Endodermal cell (in vitro differentiated cells): ENCODE data around the gene SOCS6. TPM values are rescaled to one million over a fixed set of nuclear protein-coding genes. Genes with fewer than 3 reads are reported as not detected.

Source experiments
- DNase-seq: peaks from one replicate; pipeline ENCODE4 v3.0.0-alpha.2; 2017
- H3K27ac ChIP-seq: 2 replicates; pipeline ENCODE4 v1.5.1; 2013; ENCODE audit warnings: mild to moderate bottlenecking, low read depth, low read length, moderate library complexity
- H3K27me3 ChIP-seq: 2 replicates; pipeline ENCODE4 v1.6.1; 2013; ENCODE audit warnings: mild to moderate bottlenecking, low read length, moderate library complexity; ENCODE audit not compliant: insufficient read depth, control insufficient read depth, poor library complexity, severe bottlenecking
- H3K36me3 ChIP-seq: 2 replicates; pipeline ENCODE4 v1.7.0; 2013; ENCODE audit warnings: mild to moderate bottlenecking, low read length, moderate library complexity; ENCODE audit not compliant: control insufficient read depth, insufficient read depth
- H3K4me1 ChIP-seq: one replicate; pipeline ENCODE4 v1.7.0; 2013; ENCODE audit warnings: low read length; ENCODE audit not compliant: control insufficient read depth, insufficient read depth
- H3K4me3 ChIP-seq: 2 replicates; pipeline ENCODE4 v1.5.1; 2013; ENCODE audit warnings: mild to moderate bottlenecking, low read length, moderate library complexity
- H3K9ac ChIP-seq: 2 replicates; pipeline ENCODE4 v1.6.1; 2013; ENCODE audit warnings: mild to moderate bottlenecking, low read length, moderate library complexity; ENCODE audit not compliant: poor library complexity, severe bottlenecking; ENCODE audit errors: extremely low read depth
- H3K9me3 ChIP-seq: 2 replicates; pipeline ENCODE4 v1.6.1; 2013; ENCODE audit warnings: mild to moderate bottlenecking, low read length, moderate library complexity; ENCODE audit not compliant: control insufficient read depth
- H3K27ac Mint-ChIP-seq: 2 replicates; pipeline ENCODE4 v1.8.0; 2020; ENCODE audit warnings: mixed read lengths
- H3K27me3 Mint-ChIP-seq: 2 replicates; pipeline ENCODE4 v1.8.0; 2021; ENCODE audit warnings: mild to moderate bottlenecking, mixed read lengths; ENCODE audit not compliant: insufficient read depth
- H3K36me3 Mint-ChIP-seq: 2 replicates; pipeline ENCODE4 v1.8.0; 2020; ENCODE audit warnings: low read depth, mixed read lengths
- H3K4me1 Mint-ChIP-seq: 2 replicates; pipeline ENCODE4 v1.8.0; 2020; ENCODE audit warnings: mixed read lengths
- H3K4me3 Mint-ChIP-seq: 2 replicates; pipeline ENCODE4 v1.8.0; 2020; ENCODE audit warnings: mild to moderate bottlenecking, moderate library complexity, mixed read lengths
- H3K9me3 Mint-ChIP-seq: 2 replicates; pipeline ENCODE4 v1.8.0; 2020; ENCODE audit warnings: mild to moderate bottlenecking, mixed read lengths
- WGBS, 2 experiments: methylation state at CpG; one replicate each; pipeline versions ENCODE4 v1.1.5 to v1.1.7; 2013; ENCODE audit warnings: missing lambda C conversion rate in 2 of 2, mixed read lengths in 1 of 2; ENCODE audit not compliant: insufficient coverage in 1 of 2, insufficient read length in 1 of 2; 5-methylcytosine and 5-hydroxymethylcytosine counted together
- total RNA-seq, 2 donors: library from RNA; stranded (reverse); fragmentation: NEBNext Ultra II Directional in 1 of 2; extraction: Animal tissue kit (Norgen Biotek cat#: 25700) in 1 of 2; gene quantifications; 2 replicates in 1 of 2; 3 replicates in 1 of 2; pipeline ENCODE4 v1.2.1, GENCODE V29; 2021
- TF ChIP-seq, protein P1 (sequence below): fragments of 200-600 bp; sonication (generic); conservative IDR thresholded peaks from 2 replicates; pipeline ENCODE4 v1.5.0; 2021; ENCODE audit warnings: antibody characterized with exemption, mild to moderate bottlenecking

Gene SOCS6
- total RNA-seq, 2 donors from 2014 or later: 28.2 to 30.0 TPM

DNA sequence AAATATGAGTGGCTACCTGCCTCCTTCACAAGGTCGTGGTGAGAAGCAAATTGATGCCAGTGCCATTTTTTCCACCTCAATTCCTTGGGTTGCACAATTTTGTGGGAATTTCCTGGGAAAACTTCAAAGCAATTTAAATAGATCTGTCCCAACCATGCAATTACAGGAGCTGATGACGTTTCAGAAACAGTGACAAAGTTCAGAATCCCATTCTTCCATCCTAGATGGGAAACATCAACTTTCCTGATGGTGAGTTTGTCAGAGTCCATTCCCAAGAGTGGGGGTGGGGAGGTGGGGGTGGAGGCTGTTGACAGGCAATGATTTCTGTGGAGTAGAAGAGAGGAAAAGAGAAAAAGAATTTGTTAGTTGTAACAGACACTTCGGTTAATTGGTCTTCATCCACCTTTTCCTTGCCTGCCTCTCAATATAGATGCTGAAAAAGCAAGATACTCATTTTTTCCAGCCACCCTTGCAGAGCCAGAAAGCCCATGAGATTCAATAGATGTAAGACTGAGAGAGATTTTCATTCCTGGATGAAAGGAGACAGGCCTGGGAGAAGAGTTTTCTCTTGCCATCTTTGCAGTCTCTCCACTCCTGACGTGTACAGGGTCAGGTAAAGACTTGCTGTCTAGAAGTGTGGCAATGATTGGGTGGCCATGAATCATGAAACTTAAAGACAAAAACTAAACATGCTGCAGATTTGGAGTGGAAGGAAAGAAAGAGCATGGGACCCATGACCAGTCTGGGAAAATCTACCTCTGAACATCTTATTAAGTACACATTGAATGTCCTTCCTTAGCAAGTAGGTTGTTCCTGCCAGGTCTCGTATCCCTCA, 47.3 kb downstream of the SOCS6 start:
- TF ChIP-seq, protein P1, sequence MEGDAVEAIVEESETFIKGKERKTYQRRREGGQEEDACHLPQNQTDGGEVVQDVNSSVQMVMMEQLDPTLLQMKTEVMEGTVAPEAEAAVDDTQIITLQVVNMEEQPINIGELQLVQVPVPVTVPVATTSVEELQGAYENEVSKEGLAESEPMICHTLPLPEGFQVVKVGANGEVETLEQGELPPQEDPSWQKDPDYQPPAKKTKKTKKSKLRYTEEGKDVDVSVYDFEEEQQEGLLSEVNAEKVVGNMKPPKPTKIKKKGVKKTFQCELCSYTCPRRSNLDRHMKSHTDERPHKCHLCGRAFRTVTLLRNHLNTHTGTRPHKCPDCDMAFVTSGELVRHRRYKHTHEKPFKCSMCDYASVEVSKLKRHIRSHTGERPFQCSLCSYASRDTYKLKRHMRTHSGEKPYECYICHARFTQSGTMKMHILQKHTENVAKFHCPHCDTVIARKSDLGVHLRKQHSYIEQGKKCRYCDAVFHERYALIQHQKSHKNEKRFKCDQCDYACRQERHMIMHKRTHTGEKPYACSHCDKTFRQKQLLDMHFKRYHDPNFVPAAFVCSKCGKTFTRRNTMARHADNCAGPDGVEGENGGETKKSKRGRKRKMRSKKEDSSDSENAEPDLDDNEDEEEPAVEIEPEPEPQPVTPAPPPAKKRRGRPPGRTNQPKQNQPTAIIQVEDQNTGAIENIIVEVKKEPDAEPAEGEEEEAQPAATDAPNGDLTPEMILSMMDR: no peak
- H3K9me3 Mint-ChIP-seq: peaks cover 33% of the 10 kb centered on the region
- H3K4me3 Mint-ChIP-seq: no peak overlapping the region
- no peak for DNase-seq
- no peak overlapping the region for H3K27ac Mint-ChIP-seq
- peaks cover 42% of the 10 kb centered on the region for H3K36me3 Mint-ChIP-seq
- Histone ChIP-seq H3K27ac (no peak overlapping the region), H3K9ac (no peak overlapping the region), H3K4me3 (no peak overlapping the region), H3K27me3 (peaks cover 10% of the 10 kb centered on the region), H3K36me3 (peaks cover 28% of the 10 kb centered on the region), H3K4me1 (no peaks in the 10 kb centered on the region), H3K9me3 (peaks cover 55% of the 10 kb centered on the region)
- WGBS, 2 experiments: 90 to 91% methylated on average over 3 to 5 of the region's 5 CpGs
- peaks cover 46% of the 10 kb centered on the region for H3K27me3 Mint-ChIP-seq
- H3K4me1 Mint-ChIP-seq: peaks cover 11% of the 10 kb centered on the region

DNA sequence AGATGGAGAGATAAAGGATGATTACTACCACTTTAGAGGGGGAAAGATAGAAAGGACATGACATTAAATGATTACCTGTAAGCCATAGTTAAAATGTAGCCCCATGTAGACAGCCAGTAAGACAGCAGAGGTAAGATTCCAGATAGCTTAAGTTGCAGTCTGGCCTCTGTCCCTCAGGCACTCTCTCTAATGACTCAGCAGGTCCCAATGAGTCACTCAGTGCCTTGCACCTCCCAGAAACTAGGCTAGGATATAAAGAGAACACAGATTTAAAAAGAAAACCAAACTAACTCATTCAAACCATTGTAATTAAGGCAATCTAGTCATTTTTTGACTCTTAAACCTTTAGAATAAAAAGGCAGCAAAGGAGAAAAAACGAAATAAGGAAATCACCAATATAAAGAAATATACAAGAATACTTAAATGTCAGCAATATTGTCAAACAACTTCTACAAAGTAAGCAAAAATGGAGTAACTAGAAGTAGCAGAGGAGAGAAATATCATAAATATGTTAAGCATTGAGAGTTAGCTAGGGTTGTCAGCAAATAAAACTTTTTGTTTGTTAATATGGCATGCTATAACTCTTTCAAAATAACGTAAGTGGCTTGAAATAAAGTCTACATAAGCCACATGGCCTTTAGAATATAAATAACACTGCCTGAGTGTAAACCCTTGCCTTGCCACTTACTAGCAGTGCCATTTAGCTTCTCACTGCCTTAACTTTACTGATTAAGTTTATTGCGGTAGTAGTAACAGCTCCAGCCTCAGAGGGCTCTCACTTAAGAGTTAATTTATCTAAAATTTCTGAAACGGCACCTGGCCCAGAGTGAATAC, 48.5 kb downstream of the SOCS6 start:
- peaks cover 17% of the 10 kb centered on the region for H3K27me3 ChIP-seq
- no peak overlapping the region for H3K27ac ChIP-seq
- H3K36me3 ChIP-seq: peaks cover 34% of the 10 kb centered on the region
- Mint-ChIP-seq H3K36me3 (peaks cover 42% of the 10 kb centered on the region), H3K27ac (peak overlapping the region; percentile 92), H3K9me3 (peaks cover 33% of the 10 kb centered on the region), H3K4me3 (no peak overlapping the region), H3K4me1 (peaks cover 11% of the 10 kb centered on the region), H3K27me3 (peaks cover 54% of the 10 kb centered on the region)
- no peaks in the 10 kb centered on the region for H3K4me1 ChIP-seq
- no peak overlapping the region for H3K9ac ChIP-seq
- DNase-seq: peak; percentile 76
- whole genome bisulfite sequencing, 2 experiments: 98% methylated on average over 3 of the region's 4 CpGs; no CpG with 5 or more reads in 1 of the 2 experiments
- peaks cover 63% of the 10 kb centered on the region for H3K9me3 ChIP-seq
- TF ChIP-seq, protein P1: no peak
- no peak overlapping the region for H3K4me3 ChIP-seq

DNA sequence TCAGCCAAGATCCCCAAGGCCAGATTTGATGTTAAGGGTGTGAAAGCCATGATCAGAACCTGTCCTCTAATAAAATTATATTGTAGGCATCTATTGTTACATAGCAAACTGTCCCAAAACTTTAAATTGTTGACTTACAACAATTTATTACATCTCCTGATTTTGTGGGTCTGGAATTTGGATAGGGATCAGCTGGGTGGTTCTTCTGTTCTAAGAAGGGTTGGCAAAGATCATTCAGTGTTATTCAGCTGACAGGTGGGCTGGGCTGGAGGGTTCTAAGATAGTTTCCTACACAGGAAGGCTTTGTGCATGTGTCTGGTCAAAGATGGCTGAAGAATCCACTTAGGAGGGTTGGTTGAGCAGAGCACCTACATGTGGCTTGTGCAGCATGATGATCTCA, 50.0 kb downstream of the SOCS6 start:
- no peak for DNase-seq
- peaks cover 56% of the 10 kb centered on the region for H3K27me3 Mint-ChIP-seq
- Histone ChIP-seq H3K9me3 (peaks cover 56% of the 10 kb centered on the region), H3K27ac (no peak overlapping the region), H3K27me3 (peaks cover 17% of the 10 kb centered on the region), H3K4me1 (no peaks in the 10 kb centered on the region), H3K4me3 (peak overlapping the region; percentile 24), H3K9ac (no peak overlapping the region), H3K36me3 (peaks cover 35% of the 10 kb centered on the region)
- TF ChIP-seq, protein P1: no peak
- no peak overlapping the region for H3K27ac Mint-ChIP-seq
- peaks cover 27% of the 10 kb centered on the region for H3K9me3 Mint-ChIP-seq
- peaks cover 30% of the 10 kb centered on the region for H3K36me3 Mint-ChIP-seq
- peaks cover 11% of the 10 kb centered on the region for H3K4me1 Mint-ChIP-seq
- H3K4me3 Mint-ChIP-seq: no peak overlapping the region
